ENCODE results near the gene SORBS1. TPM values are rescaled to one million over a fixed set of nuclear protein-coding genes. Genes with fewer than 3 reads are reported as not detected.

The SORBS1 gene
- total RNA-seq, 1 donor from 2014 or later, result 116 TPM

- TF ChIP-seq CTCF (IDR thresholded peaks at IDR 0.05), result no peak
- no peak for TF ChIP-seq POLR2A (IDR thresholded peaks at IDR 0.05)
- TF ChIP-seq POLR2AphosphoS5 (IDR thresholded peaks at IDR 0.05; ENCODE audit: insufficient read depth in 1 of 2, low read depth in 1 of 2), result no peak
- no peaks in the 10 kb centered on the region for H3K27me3 ChIP-seq
- intact Hi-C loops (cut with DNase I), result loop anchor here (5.0 kb wide), 1 partner anchor 125 kb away; no protein-coding TSS in a partner anchor
- peak overlapping the region in 1 of 2 donors; percentile 6 for H3K4me3 ChIP-seq
- peaks cover 25% of the 10 kb centered on the region for H3K4me1 ChIP-seq
- H3K36me3 ChIP-seq, result no peaks in the 10 kb centered on the region
- no peaks in the 10 kb centered on the region for H3K9me3 ChIP-seq
- DNase-seq (ENCODE audit: extremely low spot score in 2 of 2), result no peak
- peak overlapping the region; percentile 78 for H3K27ac ChIP-seq
These were observed 4.0 kb downstream of the SORBS1 start for GRCh38 chr10:95556994-95557767.

- intact Hi-C loops (cut with DNase I), result no loop called here
- Histone ChIP-seq H3K9me3 (no peaks in the 10 kb centered on the region), H3K36me3 (no peaks in the 10 kb centered on the region), H3K27ac (no peak overlapping the region), H3K4me3 (no peak overlapping the region), H3K27me3 (no peaks in the 10 kb centered on the region), H3K4me1 (peaks cover 16% of the 10 kb centered on the region)
- TF ChIP-seq POLR2A (IDR thresholded peaks at IDR 0.05) (no peak), CTCF (IDR thresholded peaks at IDR 0.05) (no peak), POLR2AphosphoS5 (IDR thresholded peaks at IDR 0.05; ENCODE audit: insufficient read depth in 1 of 2, low read depth in 1 of 2) (no peak)
- no peak for DNase-seq (ENCODE audit: extremely low spot score in 2 of 2)
These were observed 7.5 kb downstream of the SORBS1 start for GRCh38 chr10:95553674-95554073.

DNA sequence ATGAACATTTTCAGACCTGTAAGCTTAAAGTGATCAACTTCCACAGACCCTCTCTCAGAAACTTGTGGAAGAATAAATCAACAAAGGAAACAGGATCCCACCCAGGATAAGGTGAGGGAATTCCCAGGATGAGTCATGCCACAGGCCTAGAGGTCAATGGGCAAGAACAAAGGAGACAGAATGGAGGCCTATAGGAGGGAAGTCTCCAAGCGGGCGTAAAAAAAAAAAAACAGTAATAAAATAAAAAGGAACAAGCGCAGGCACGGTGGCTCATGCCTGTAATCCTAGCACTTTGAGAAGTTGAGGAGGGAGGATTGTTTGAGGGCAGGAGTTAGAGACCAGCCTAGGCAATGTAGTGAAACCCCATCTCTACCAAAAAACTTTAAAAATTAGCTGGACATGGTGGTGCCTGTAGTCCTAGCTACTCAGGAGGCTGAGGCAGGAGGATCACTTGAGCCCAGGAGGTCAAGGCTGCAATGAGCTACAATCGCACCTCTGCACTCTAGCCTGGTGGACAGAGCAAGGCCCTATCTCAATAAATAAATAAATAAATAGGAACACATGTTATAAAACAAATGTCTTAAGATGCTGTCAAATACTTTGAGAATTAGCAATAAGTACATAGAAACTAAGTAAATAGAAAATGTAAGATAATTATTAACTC lies 8.4 kb downstream of the SORBS1 start:
- Histone ChIP-seq H3K4me3 (no peak overlapping the region), H3K27me3 (no peaks in the 10 kb centered on the region), H3K27ac (no peak overlapping the region), H3K4me1 (peaks cover 12% of the 10 kb centered on the region), H3K9me3 (no peaks in the 10 kb centered on the region), H3K36me3 (no peaks in the 10 kb centered on the region)
- DNase-seq (ENCODE audit: extremely low spot score in 2 of 2), result no peak
- TF ChIP-seq CTCF (IDR thresholded peaks at IDR 0.05) (no peak), POLR2A (IDR thresholded peaks at IDR 0.05) (no peak), POLR2AphosphoS5 (IDR thresholded peaks at IDR 0.05; ENCODE audit: insufficient read depth in 1 of 2, low read depth in 1 of 2) (no peak)
- intact Hi-C loops (cut with DNase I), result no loop called here

- Histone ChIP-seq H3K9me3 (no peaks in the 10 kb centered on the region), H3K36me3 (no peaks in the 10 kb centered on the region), H3K27me3 (no peaks in the 10 kb centered on the region), H3K4me1 (peaks cover 8% of the 10 kb centered on the region), H3K27ac (no peak overlapping the region), H3K4me3 (no peak overlapping the region)
- DNase-seq (ENCODE audit: extremely low spot score in 2 of 2), result no peak
- intact Hi-C loops (cut with DNase I), result no loop called here
- TF ChIP-seq POLR2AphosphoS5 (IDR thresholded peaks at IDR 0.05; ENCODE audit: insufficient read depth in 1 of 2, low read depth in 1 of 2) (no peak), POLR2A (IDR thresholded peaks at IDR 0.05) (no peak), CTCF (IDR thresholded peaks at IDR 0.05) (no peak)
These were observed 11.0 kb downstream of the SORBS1 start for GRCh38 chr10:95550073-95550672.
